Activated B cell treated with CpG ODN at 0.5 μM for 24 hours (primary cell): Measurements from ENCODE around the gene BABAM2. TPM values are rescaled to one million over a fixed set of nuclear protein-coding genes. Genes with fewer than 3 reads are reported as not detected.

ENCODE experiments used
- ATAC-seq: fragments of 200-7000 bp; cut with Tn5 transposase; one replicate; pipeline ENCODE4 v1.10.0; 2021; ENCODE audit warnings: low read depth, mild to moderate bottlenecking, moderate library complexity
- CTCF ChIA-PET: fragments of 350-600 bp; sonication (Branson Sonifier 250); formaldehyde crosslinking; loops from one replicate; lab custom pipeline; 2021; ENCODE audit warnings: antibody characterized with exemption; lab: Charles Lee
- POLR2A ChIA-PET: fragments of 350-600 bp; sonication (Branson Sonifier 250); formaldehyde crosslinking; loops from one replicate; lab custom pipeline; 2021; ENCODE audit warnings: antibody characterized with exemption; lab: Charles Lee
- DNase-seq: peaks from one replicate; pipeline ENCODE4 v3.0.0; 2022
- H3K27ac Mint-ChIP-seq: one replicate; pipeline ENCODE4 v1.8.0; 2020; ENCODE audit warnings: mixed read lengths
- H3K27me3 Mint-ChIP-seq: one replicate; pipeline ENCODE4 v1.8.0; 2021; ENCODE audit warnings: mixed read lengths
- H3K36me3 Mint-ChIP-seq: one replicate; pipeline ENCODE4 v1.8.0; 2021; ENCODE audit warnings: low read depth, mixed read lengths
- H3K4me1 Mint-ChIP-seq: one replicate; pipeline ENCODE4 v1.8.0; 2021; ENCODE audit warnings: mixed read lengths
- H3K4me3 Mint-ChIP-seq: one replicate; pipeline ENCODE4 v1.8.0; 2020; ENCODE audit warnings: mild to moderate bottlenecking, mixed read lengths
- H3K9me3 Mint-ChIP-seq: one replicate; pipeline ENCODE4 v1.8.0; 2020; ENCODE audit warnings: mixed read lengths
- CTCF ChIP-seq: fragments of 200-600 bp; IDR thresholded peaks from one replicate; pipeline ENCODE4 v1.8.0; 2022; ENCODE audit warnings: antibody characterized with exemption, mild to moderate bottlenecking
- intact Hi-C: fragments of 100-400 bp; cut with micrococcal nuclease; formaldehyde crosslinking; loops from one replicate; pipeline ENCODE4 v1.15.1; 2024
- total RNA-seq: library from RNA; stranded (reverse); gene quantifications from 2 replicates; pipeline ENCODE4 v1.2.3, GENCODE V29; 2022

Gene BABAM2
- total RNA-seq, 1 donor from 2014 or later = 55.6 TPM

- H3K4me1 Mint-ChIP-seq = no peaks in the 10 kb centered on the region
- CTCF ChIA-PET = no interaction called here
- H3K27ac Mint-ChIP-seq = no peak overlapping the region
- POLR2A ChIA-PET = no interaction called here
- no peaks in the 10 kb centered on the region for H3K36me3 Mint-ChIP-seq
- no peak for ATAC-seq
- no peak overlapping the region for H3K4me3 Mint-ChIP-seq
- no peak for DNase-seq
- no peaks in the 10 kb centered on the region for H3K9me3 Mint-ChIP-seq
- no peak for TF ChIP-seq CTCF
- H3K27me3 Mint-ChIP-seq = peaks cover 3% of the 10 kb centered on the region
- intact Hi-C loops = no loop called here
Observed at GRCh38 chr2:27866237-27866636, 24.3 kb upstream of the BABAM2 start.

- Mint-ChIP-seq H3K27me3 (peaks cover 3% of the 10 kb centered on the region), H3K4me3 (no peak overlapping the region), H3K36me3 (no peaks in the 10 kb centered on the region), H3K27ac (no peak overlapping the region), H3K4me1 (no peaks in the 10 kb centered on the region), H3K9me3 (no peaks in the 10 kb centered on the region)
- DNase-seq (no peak), ATAC-seq (no peak)
- ChIA-PET POLR2A (no interaction called here), CTCF (no interaction called here)
- intact Hi-C loops = no loop called here
- TF ChIP-seq CTCF = no peak
Observed at GRCh38 chr2:27869763-27870162, 20.8 kb upstream of the BABAM2 start.

DNA sequence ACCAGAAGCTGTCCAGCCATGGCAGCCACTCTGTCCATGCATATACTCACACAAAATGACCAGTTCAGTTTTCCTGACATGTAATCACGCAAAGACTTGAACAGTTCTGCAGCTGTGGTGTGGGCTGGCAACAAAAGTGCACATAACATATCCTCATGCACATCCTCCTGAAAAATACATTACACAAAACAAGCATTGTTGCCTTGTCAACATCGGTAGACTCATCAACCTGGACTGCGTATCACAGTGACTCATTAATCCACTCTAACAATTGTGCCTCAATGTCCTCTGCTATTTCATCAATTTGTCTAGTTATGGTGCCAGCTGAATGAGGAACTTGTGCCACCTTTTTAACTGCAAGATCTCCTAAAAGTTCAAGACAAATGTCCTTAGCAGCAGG lies 19.8 kb upstream of the BABAM2 start:
- TF ChIP-seq CTCF = no peak
- DNase-seq (no peak), ATAC-seq (no peak)
- no peak overlapping the region for H3K27ac Mint-ChIP-seq
- peaks cover 2% of the 10 kb centered on the region for H3K36me3 Mint-ChIP-seq
- H3K4me1 Mint-ChIP-seq = no peaks in the 10 kb centered on the region
- intact Hi-C loops = no loop called here
- peaks cover 3% of the 10 kb centered on the region for H3K27me3 Mint-ChIP-seq
- CTCF ChIA-PET = no interaction called here
- H3K9me3 Mint-ChIP-seq = peaks cover 1% of the 10 kb centered on the region
- POLR2A ChIA-PET = no interaction called here
- no peak overlapping the region for H3K4me3 Mint-ChIP-seq

DNA sequence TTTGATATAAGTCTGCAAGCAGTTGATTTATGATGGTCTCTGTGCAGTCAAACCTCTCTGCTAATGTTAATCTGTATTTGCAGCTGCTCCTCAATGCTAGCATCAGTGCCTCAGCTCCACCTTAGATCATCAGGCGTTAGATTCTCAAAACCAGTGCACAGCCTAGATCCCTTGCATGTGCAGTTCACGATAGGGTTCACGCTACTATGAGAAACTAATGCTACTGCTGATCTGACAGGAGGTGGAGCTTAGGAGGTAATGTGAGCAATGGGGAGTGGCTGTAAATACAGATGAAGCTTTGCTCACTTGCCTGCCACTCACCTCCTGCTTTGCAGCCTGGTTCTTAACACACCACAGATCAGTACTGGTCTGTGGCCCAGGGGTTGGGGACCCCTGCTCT lies 18.7 kb upstream of the BABAM2 start:
- ChIA-PET POLR2A (no interaction called here), CTCF (no interaction called here)
- DNase-seq (no peak), ATAC-seq (no peak)
- no peak overlapping the region for H3K27ac Mint-ChIP-seq
- H3K27me3 Mint-ChIP-seq = no peaks in the 10 kb centered on the region
- intact Hi-C loops = no loop called here
- no peak overlapping the region for H3K4me3 Mint-ChIP-seq
- H3K4me1 Mint-ChIP-seq = no peaks in the 10 kb centered on the region
- H3K36me3 Mint-ChIP-seq = peaks cover 5% of the 10 kb centered on the region
- TF ChIP-seq CTCF = no peak
- H3K9me3 Mint-ChIP-seq = peaks cover 5% of the 10 kb centered on the region

- peaks cover 13% of the 10 kb centered on the region for H3K9me3 Mint-ChIP-seq
- no peak overlapping the region for H3K4me3 Mint-ChIP-seq
- intact Hi-C loops = no loop called here
- no peaks in the 10 kb centered on the region for H3K4me1 Mint-ChIP-seq
- CTCF ChIA-PET = interaction anchor here (0.9 kb wide), 1 partner anchor 11 kb away, joined by 3 read pairs; no protein-coding TSS in a partner anchor
- H3K27me3 Mint-ChIP-seq = no peaks in the 10 kb centered on the region
- H3K36me3 Mint-ChIP-seq = peaks cover 5% of the 10 kb centered on the region
- DNase-seq (no peak), ATAC-seq (no peak)
- POLR2A ChIA-PET = no interaction called here
- TF ChIP-seq CTCF = no peak
- no peak overlapping the region for H3K27ac Mint-ChIP-seq
Observed at GRCh38 chr2:27873091-27873490, 17.4 kb upstream of the BABAM2 start.
